GM12872 (cell line): Measurements from ENCODE around the gene PARVA.

Experiments used
- TF ChIP-seq, protein P1 (sequence below): IDR thresholded peaks from 3 replicates; pipeline ENCODE4 v1.5.1; 2011; ENCODE audit warnings: low read depth, mild to moderate bottlenecking, low read length, moderate library complexity; ENCODE audit not compliant: insufficient read depth

PARVA gene, protein sequence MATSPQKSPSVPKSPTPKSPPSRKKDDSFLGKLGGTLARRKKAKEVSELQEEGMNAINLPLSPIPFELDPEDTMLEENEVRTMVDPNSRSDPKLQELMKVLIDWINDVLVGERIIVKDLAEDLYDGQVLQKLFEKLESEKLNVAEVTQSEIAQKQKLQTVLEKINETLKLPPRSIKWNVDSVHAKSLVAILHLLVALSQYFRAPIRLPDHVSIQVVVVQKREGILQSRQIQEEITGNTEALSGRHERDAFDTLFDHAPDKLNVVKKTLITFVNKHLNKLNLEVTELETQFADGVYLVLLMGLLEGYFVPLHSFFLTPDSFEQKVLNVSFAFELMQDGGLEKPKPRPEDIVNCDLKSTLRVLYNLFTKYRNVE

DNA sequence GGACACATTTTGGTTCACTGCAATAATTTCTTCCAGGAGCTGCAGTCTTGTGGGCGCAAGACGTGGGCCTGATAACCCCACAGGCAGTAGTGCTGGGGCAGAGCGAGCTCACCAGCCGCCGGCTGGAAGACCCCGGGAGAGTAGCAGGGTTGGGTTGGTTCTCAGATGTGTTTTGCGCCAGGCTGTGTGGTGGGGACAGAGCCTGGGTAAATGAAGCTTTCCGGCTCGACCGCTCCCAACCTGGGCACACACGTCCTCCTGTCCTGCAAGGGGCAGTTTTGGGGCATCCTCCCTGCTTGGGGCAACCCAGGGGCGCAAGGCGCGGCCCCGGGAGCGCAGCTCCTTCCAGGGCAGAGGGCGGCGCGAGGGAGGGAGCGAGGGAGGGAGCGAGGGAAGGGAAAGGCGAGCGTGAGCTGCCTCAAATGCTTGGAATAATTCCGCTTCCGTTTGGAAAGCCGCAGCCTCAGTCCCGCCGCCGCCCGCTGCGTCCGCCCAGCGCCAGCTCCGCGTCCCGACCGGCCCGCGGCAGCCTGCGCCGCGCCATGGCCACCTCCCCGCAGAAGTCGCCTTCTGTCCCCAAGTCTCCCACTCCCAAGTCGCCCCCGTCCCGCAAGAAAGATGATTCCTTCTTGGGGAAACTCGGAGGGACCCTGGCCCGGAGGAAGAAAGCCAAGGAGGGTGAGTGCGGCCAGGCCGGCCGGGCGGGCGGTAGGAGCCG, at the start of gene PARVA:
Gene PARVA (plus strand): TSS at position 466 of the 718 bp plus-strand sequence. CDS start 77 bp downstream, at position 543.
- TF ChIP-seq, protein P1, sequence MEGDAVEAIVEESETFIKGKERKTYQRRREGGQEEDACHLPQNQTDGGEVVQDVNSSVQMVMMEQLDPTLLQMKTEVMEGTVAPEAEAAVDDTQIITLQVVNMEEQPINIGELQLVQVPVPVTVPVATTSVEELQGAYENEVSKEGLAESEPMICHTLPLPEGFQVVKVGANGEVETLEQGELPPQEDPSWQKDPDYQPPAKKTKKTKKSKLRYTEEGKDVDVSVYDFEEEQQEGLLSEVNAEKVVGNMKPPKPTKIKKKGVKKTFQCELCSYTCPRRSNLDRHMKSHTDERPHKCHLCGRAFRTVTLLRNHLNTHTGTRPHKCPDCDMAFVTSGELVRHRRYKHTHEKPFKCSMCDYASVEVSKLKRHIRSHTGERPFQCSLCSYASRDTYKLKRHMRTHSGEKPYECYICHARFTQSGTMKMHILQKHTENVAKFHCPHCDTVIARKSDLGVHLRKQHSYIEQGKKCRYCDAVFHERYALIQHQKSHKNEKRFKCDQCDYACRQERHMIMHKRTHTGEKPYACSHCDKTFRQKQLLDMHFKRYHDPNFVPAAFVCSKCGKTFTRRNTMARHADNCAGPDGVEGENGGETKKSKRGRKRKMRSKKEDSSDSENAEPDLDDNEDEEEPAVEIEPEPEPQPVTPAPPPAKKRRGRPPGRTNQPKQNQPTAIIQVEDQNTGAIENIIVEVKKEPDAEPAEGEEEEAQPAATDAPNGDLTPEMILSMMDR: no peak

DNA sequence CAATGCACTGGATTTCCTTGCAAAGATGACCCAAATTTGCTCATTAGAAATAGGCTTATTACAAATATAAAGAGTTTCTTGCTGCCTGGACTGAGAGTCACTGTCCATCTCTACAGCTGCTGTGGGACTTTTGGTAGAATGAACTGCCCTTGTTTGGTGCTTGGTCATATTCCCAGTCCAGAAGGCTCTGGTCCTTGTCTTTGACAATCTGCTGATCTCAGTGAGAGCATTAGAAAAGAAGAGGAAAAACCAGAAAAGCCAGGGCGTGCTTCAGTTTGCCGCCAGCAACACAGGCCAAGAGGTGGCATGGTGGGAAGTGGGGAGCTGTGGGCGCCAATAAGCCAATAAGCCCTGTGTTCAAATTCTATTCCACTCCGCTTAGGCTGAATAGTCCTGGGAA, 48.2 kb upstream of the PARVA start:
- TF ChIP-seq, protein P1: no peak

DNA sequence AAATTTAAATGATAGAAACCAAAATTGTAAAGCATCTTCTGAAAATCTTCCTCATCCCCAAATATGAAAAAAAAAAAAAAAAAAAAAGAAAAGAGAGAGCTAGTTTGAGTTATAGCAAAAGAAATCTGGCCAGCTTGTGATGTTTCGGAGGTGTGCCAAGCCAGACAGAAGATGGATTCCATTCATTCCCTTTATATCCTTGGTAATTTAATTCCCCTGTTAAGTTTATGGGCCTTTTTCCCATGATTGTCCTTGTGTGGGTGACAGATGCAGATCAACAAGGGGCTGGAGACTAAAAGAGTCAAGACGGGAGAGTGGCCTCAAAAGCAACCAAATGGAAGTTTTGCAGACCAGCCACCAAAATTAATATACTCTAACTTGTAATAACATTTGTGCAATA, 47.6 kb upstream of the PARVA start:
- TF ChIP-seq, protein P1: no peak

DNA sequence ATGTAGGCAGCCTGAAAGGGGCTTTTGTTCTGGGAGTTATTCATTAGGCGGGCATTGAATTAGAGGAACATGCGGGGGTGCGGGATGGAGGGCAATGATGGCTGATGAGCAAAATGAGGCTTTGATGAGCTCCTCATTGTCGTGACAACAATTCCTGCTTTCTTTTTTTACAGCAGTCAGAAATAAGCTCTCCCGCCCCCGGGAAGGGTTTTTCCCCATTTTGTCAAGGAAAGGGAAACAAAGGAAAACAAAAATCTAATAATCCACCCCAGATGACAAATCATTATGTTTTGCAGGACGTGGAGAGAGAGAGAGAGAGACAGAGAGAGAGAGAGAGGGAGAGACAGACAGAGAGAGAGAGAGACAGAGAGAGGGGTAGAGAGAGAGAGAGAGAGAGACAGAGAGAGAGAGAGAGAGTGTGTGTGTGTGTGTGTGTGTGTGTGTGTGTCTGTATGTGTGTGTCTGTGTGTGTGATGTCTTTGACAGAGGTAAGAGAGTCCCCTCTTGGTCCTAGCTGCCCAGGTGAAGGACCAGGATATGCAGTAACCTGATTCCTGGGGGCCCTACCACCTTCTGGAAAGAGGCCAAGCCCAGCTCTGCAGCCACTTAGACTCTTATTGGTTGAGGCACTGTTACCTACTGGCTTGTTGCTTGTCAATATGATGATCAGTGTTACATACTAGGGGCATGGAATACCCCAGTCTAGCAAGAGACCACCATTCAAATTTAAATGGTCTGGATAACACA, 46.7 kb upstream of the PARVA start:
- TF ChIP-seq, protein P1: no peak

DNA sequence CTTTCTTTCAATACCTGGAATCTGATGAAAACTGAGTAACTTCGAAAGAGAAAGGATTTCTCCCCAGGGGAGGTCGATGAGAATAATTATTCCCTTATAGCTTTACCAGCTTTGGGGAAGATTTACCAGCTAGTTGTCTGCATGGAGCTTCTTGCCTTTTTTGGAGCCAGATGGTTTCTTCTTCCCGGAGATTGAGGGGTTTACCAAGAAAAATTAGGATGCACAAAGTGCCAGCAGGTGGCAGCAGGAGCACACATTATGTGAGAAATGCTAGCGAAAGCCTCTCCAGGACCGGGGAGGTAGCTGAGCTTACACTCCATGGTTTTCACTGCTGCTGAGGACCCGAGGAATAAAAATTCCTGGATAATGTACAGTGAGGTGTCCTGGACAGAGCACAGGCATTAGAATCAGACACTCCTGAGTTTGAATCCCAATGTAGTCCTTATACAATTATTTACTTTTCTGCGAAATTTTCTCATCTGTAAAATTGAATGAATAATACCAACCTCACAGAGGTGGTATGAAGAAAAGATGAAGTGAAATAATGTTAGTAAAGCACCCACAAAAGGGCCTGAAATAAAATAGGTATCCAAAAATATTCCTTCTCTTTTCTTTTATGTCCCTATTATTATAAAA, 46.0 kb upstream of the PARVA start:
- TF ChIP-seq, protein P1: peak; percentile 72

DNA sequence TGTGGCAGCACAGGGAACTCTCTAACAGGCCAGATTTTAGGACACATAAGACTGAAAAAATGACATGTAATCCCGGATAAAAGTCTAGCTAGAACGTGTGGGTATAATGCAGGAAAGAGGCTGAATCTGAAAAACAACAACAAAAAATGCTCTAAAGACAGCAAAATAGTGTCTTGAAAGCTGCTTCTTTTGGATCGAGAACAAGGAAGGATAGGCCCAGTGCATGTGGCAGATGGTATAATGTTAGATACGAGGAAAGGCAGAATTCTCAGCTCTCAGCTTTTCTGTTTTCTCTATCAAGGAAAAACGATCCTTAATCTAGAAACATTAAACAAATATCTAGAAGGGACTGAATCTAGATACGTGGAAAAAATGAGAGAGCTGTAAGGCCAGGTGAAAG, 33.8 kb upstream of the PARVA start:
- TF ChIP-seq, protein P1: no peak

DNA sequence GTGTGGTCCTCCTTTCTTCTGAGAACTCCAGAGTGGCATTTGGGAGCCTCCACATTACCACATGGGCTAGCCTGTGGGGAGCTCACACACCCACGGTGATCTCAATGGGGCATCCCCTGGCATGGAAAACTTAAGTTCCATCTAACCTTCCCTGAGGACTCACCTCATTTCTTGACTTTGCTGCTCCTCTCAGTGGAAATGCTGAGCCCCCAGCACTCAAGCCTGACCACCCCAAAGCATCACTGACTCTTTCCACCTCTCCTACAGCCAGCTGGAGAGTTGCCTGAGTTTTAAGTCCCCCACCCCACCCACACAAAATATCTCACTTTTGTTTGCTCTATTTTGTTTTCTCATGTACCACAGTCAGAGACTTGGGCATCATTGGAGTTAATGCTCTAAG, 23.8 kb upstream of the PARVA start:
- TF ChIP-seq, protein P1: no peak
